Stimulated activated CD4-positive, alpha-beta T cell treated with anti-CD3 and anti-CD28 coated beads, TNF-alpha, amount 100 ng/mL, for 48 hours (primary cell): ENCODE results near the gene TRIM49C.
"Not testable (repeated sequence)": the region's sequence is repeated elsewhere in the genome, so short reads cannot be mapped to it uniquely, and the experiment has no call there.

Experiments
- DNase-seq, 3 donors: peaks; one replicate each; pipeline ENCODE4 v3.0.0-alpha.2; 2020; ENCODE audit warnings: low read depth in 3 of 3

Gene TRIM49C, protein sequence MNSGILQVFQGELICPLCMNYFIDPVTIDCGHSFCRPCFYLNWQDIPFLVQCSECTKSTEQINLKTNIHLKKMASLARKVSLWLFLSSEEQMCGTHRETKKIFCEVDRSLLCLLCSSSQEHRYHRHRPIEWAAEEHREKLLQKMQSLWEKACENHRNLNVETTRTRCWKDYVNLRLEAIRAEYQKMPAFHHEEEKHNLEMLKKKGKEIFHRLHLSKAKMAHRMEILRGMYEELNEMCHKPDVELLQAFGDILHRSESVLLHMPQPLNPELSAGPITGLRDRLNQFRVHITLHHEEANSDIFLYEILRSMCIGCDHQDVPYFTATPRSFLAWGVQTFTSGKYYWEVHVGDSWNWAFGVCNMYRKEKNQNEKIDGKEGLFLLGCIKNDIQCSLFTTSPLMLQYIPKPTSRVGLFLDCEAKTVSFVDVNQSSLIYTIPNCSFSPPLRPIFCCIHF

DNA sequence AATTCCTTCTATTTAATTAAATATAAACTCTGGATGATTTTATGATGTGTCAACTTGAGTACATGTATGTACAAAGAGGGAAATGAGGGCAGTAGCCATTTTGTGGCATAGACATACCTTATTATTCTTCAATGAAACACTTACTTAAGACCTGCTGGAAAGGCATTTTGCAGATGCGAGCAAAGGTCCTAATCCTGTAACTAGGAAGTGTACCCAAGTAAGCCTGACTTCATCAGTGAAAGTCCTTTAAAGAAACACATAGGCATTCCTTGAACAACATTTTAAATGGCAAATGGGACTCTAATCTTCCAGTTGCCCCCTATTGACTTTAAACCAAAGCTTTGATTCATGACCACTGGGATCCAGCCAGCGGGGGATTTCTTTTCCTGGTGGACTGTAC, at the start of gene TRIM49C:
Gene TRIM49C (plus strand): TSS at position 301 of the 400 bp plus-strand sequence. CDS start 4,106 bp downstream, outside the sequence.
- DNase-seq, result not testable (repeated sequence)

- not testable (repeated sequence) for DNase-seq
These were observed 6.7 kb upstream of the TRIM49C start for GRCh38 chr11:90024184-90024583.

GRCh38 chr11:90051591-90052209, 20.8 kb downstream of the TRIM49C start:
- DNase-seq, result not testable (repeated sequence)

DNA sequence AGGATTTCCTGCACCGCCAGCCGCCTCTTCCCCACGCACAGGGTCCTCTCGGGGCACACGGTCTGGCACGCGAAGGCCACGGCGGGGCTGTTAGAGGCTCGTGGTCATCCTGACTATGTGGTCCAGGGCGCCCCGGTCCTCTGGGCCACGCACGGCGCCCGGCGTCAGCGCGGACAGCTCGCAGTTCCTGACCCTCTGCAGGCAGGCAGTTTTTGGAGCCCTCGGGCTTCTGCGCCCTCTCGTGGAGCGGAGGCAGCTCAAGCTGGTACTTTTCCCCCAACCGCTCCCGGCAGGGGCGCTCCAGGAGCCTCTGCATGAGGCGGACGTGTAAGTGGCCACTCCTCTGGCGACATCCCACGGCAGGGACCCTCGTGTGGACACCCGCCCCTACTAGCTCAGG, 21.4 kb downstream of the TRIM49C start:
- not testable (repeated sequence) for DNase-seq

- not testable (repeated sequence) for DNase-seq
These were observed 22.6 kb downstream of the TRIM49C start for GRCh38 chr11:90053545-90053944.

- not testable (repeated sequence) for DNase-seq
These were observed 54.7 kb downstream of the TRIM49C start, which contains the start of gene UBTFL1 for GRCh38 chr11:90085650-90086049. Gene UBTFL1, plus strand, starts transcription at chr11:90085950. Its CDS starts 0 bp downstream, at chr11:90085950.

DNA sequence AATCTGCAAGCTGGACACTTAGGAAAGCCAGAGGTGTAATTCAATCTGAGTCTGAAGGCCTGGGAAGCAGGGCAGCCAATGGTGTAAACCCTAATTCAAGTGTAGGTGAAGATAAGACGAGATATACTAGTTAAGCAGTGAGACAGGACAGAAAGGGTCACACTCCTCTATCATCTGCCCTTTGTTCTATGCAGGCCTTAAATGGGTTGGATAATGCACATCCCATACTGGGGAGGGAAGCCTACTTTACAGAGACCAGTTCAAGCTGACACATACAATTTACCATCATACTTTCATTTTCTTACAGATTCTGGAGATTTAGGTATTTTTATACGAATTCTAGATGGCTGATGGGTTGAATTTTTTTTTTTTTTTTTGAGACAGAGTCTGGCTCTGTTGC, 57.8 kb downstream of the TRIM49C start:
- not testable (repeated sequence) for DNase-seq
